Neuronal stem cell (in vitro differentiated cells): ENCODE data around the gene ACTBL2.
A peak's percentile ranks its signal among the peaks of the same experiment; 100 is the strongest.

ENCODE experiments used
- DNase-seq: peaks from one replicate; pipeline ENCODE4 v3.0.0-alpha.2; 2013; ENCODE audit warnings: low spot score
- H2AFZ ChIP-seq: one replicate; pipeline ENCODE4 v1.6.1; 2013; ENCODE audit warnings: mild to moderate bottlenecking, low read length, inconsistent platforms
- H2AK5ac ChIP-seq: 2 replicates; pipeline ENCODE4 v1.6.1; 2013; ENCODE audit warnings: low read depth, mild to moderate bottlenecking, inconsistent platforms, low read length, moderate library complexity, mixed read lengths
- H2BK120ac ChIP-seq: 2 replicates; pipeline ENCODE4 v1.6.1; 2013; ENCODE audit warnings: low read depth, mild to moderate bottlenecking, inconsistent platforms, low read length, moderate library complexity, mixed read lengths
- H2BK12ac ChIP-seq: one replicate; pipeline ENCODE4 v1.6.1; 2013; ENCODE audit warnings: low read length, inconsistent platforms
- H2BK15ac ChIP-seq: 2 replicates; pipeline ENCODE4 v1.6.1; 2013; ENCODE audit warnings: mild to moderate bottlenecking, low read length, inconsistent platforms, mixed read lengths
- H2BK5ac ChIP-seq: one replicate; pipeline ENCODE4 v1.6.1; 2013; ENCODE audit warnings: inconsistent platforms, mild to moderate bottlenecking, low read length, moderate library complexity
- H3K14ac ChIP-seq: one replicate; pipeline ENCODE4 v1.6.1; 2013; ENCODE audit warnings: low read length, inconsistent platforms
- H3K18ac ChIP-seq: 2 replicates; pipeline ENCODE4 v1.6.1; 2013; ENCODE audit warnings: low read length, inconsistent platforms
- H3K23ac ChIP-seq: 2 replicates; pipeline ENCODE4 v1.6.1; 2013; ENCODE audit warnings: low read depth, mild to moderate bottlenecking, mixed read lengths, low read length, inconsistent platforms; ENCODE audit not compliant: poor library complexity
- H3K27ac ChIP-seq: replicated peaks from 3 replicates; pipeline ENCODE4 v1.5.1; 2013; ENCODE audit warnings: low read length, inconsistent platforms
- H3K27me3 ChIP-seq, 3 experiments: 2 replicates each; pipeline ENCODE4 v1.6.1; 2013; ENCODE audit warnings: low read length in 3 of 3, mild to moderate bottlenecking in 2 of 3, inconsistent platforms in 1 of 3, low read depth in 1 of 3, mixed read lengths in 1 of 3, moderate library complexity in 1 of 3; ENCODE audit not compliant: control insufficient read depth in 3 of 3, insufficient read depth in 3 of 3
- H3K36me3 ChIP-seq, 2 donors: replicated peaks in 1 of 2; 2 replicates each; pipeline ENCODE4 v1.6.1; 2013; ENCODE audit warnings: low read length in 2 of 2; ENCODE audit not compliant: control insufficient read depth in 2 of 2, insufficient read depth in 2 of 2
- H3K4ac ChIP-seq: 2 replicates; pipeline ENCODE4 v1.6.1; 2013; ENCODE audit warnings: inconsistent platforms, mild to moderate bottlenecking, low read length, moderate library complexity
- H3K4me1 ChIP-seq, 2 donors: 1 replicate in 1 of 2; 2 replicates in 1 of 2; pipeline ENCODE4 v1.6.1; 2013; ENCODE audit warnings: low read length in 2 of 2, low read depth in 1 of 2; ENCODE audit not compliant: control insufficient read depth in 2 of 2, insufficient read depth in 1 of 2
- H3K4me2 ChIP-seq: one replicate; pipeline ENCODE4 v1.6.1; 2013; ENCODE audit warnings: mild to moderate bottlenecking, low read length, inconsistent platforms; ENCODE audit not compliant: insufficient read depth, poor library complexity, severe bottlenecking
- H3K4me3 ChIP-seq, 2 donors: 2 replicates each; pipeline ENCODE4 v1.5.1; 2013; ENCODE audit warnings: low read length in 2 of 2, mild to moderate bottlenecking in 2 of 2, inconsistent platforms in 1 of 2, moderate library complexity in 1 of 2
- H3K79me1 ChIP-seq: one replicate; pipeline ENCODE4 v1.6.1; 2013; ENCODE audit warnings: low read depth, mild to moderate bottlenecking, inconsistent platforms, low read length, moderate library complexity
- H3K9ac ChIP-seq: one replicate; pipeline ENCODE4 v1.6.1; 2013; ENCODE audit warnings: mild to moderate bottlenecking, low read depth, low read length, inconsistent platforms; ENCODE audit not compliant: poor library complexity
- H3K9me3 ChIP-seq, 2 donors: replicated peaks in 1 of 2; 2 replicates each; pipeline versions ENCODE3 to v1.6.1; 2013; ENCODE audit warnings: low read length in 2 of 2, mild to moderate bottlenecking in 2 of 2, inconsistent platforms in 1 of 2, low read depth in 1 of 2, mixed read lengths in 1 of 2, moderate library complexity in 1 of 2; ENCODE audit not compliant: control insufficient read depth in 2 of 2, insufficient read depth in 1 of 2
- H4K8ac ChIP-seq: one replicate; pipeline ENCODE4 v1.6.1; 2013; ENCODE audit warnings: low read depth, mild to moderate bottlenecking, inconsistent platforms, low read length, moderate library complexity
- H4K91ac ChIP-seq: one replicate; pipeline ENCODE4 v1.6.1; 2013; ENCODE audit warnings: low read length, low read depth, mild to moderate bottlenecking, inconsistent platforms; ENCODE audit not compliant: poor library complexity
- WGBS, 2 donors: extraction: QIAGEN DNeasy Blood & Tissue Kit; methylation state at CpG; one replicate each; pipeline ENCODE4 v1.1.7; 2013; ENCODE audit warnings: missing lambda C conversion rate in 2 of 2, mixed read lengths in 1 of 2; ENCODE audit not compliant: insufficient read length in 2 of 2, insufficient replicate concordance in 1 of 2; ENCODE audit errors: extremely low coverage in 2 of 2; 5-methylcytosine and 5-hydroxymethylcytosine counted together

Gene ACTBL2

GRCh38 chr5:57453728-57454127 lies 28.9 kb downstream of the ACTBL2 start:
- Histone ChIP-seq H2BK120ac (no peak overlapping the region), H2AK5ac (no peak overlapping the region), H2BK5ac (no peak overlapping the region), H3K27ac (no peak overlapping the region), H3K4ac (no peak overlapping the region), H4K8ac (no peak overlapping the region), H2AFZ (no peak overlapping the region), H3K18ac (no peak overlapping the region), H2BK12ac (no peak overlapping the region), H2BK15ac (no peak overlapping the region), H3K4me1 (no peaks in the 10 kb centered on the region), H3K36me3 (no peaks in the 10 kb centered on the region), H3K23ac (no peak overlapping the region), H3K4me3 (no peak overlapping the region), H3K79me1 (no peaks in the 10 kb centered on the region), H4K91ac (no peak overlapping the region), H3K9ac (no peak overlapping the region), H3K4me2 (no peak overlapping the region), H3K9me3 (no peaks in the 10 kb centered on the region), H3K27me3 (peaks cover 0 to 4% (median 0%) of the 10 kb centered on the region in 3 experiments), H3K14ac (no peak overlapping the region)
- no CpG with 5 or more reads among the region's 4 CpGs for WGBS, 2 donors
- DNase-seq, result no peak

- Histone ChIP-seq H3K4ac (no peak overlapping the region), H3K27me3 (peaks cover 0 to 4% (median 0%) of the 10 kb centered on the region in 3 experiments), H2BK120ac (no peak overlapping the region), H4K8ac (no peak overlapping the region), H2AK5ac (no peak overlapping the region), H3K4me1 (no peaks in the 10 kb centered on the region), H2BK5ac (no peak overlapping the region), H3K36me3 (no peaks in the 10 kb centered on the region), H3K4me2 (no peak overlapping the region), H3K9me3 (no peaks in the 10 kb centered on the region), H3K23ac (no peak overlapping the region), H3K4me3 (no peak overlapping the region), H3K14ac (no peak overlapping the region), H3K27ac (no peak overlapping the region), H3K9ac (no peak overlapping the region), H2AFZ (no peak overlapping the region), H2BK12ac (no peak overlapping the region), H2BK15ac (no peak overlapping the region), H3K79me1 (no peaks in the 10 kb centered on the region), H4K91ac (no peak overlapping the region), H3K18ac (no peak overlapping the region)
- no peak for DNase-seq
Measured at GRCh38 chr5:57452885-57453284, 29.7 kb downstream of the ACTBL2 start.

- no peak overlapping the region for H2BK120ac ChIP-seq
- no peaks in the 10 kb centered on the region for H3K27me3 ChIP-seq
- no peak overlapping the region for H3K9ac ChIP-seq
- no peak overlapping the region for H3K18ac ChIP-seq
- H3K79me1 ChIP-seq, result no peaks in the 10 kb centered on the region
- no peak overlapping the region for H4K8ac ChIP-seq
- no peak overlapping the region for H2BK5ac ChIP-seq
- H2AK5ac ChIP-seq, result no peak overlapping the region
- no peak overlapping the region for H3K27ac ChIP-seq
- no peak overlapping the region for H2AFZ ChIP-seq
- H2BK15ac ChIP-seq, result no peak overlapping the region
- no CpG with 5 or more reads among the region's 4 CpGs for WGBS, 2 donors
- H3K4ac ChIP-seq, result no peak overlapping the region
- no peak overlapping the region for H3K14ac ChIP-seq
- H3K36me3 ChIP-seq, result no peaks in the 10 kb centered on the region
- no peak overlapping the region for H3K4me2 ChIP-seq
- no peaks in the 10 kb centered on the region for H3K9me3 ChIP-seq
- no peak overlapping the region for H3K4me3 ChIP-seq
- H3K4me1 ChIP-seq, result no peaks in the 10 kb centered on the region
- no peak overlapping the region for H2BK12ac ChIP-seq
- DNase-seq, result no peak
- no peak overlapping the region for H3K23ac ChIP-seq
- no peak overlapping the region for H4K91ac ChIP-seq
Measured at GRCh38 chr5:57450991-57451876, 31.4 kb downstream of the ACTBL2 start.

GRCh38 chr5:57448751-57449150 lies 33.9 kb downstream of the ACTBL2 start:
- WGBS, 2 donors, result no CpG with 5 or more reads among the region's 1 CpG
- peak; percentile 11 for DNase-seq
- Histone ChIP-seq H3K23ac (no peak overlapping the region), H4K91ac (no peak overlapping the region), H3K4ac (no peak overlapping the region), H2BK120ac (no peak overlapping the region), H2BK12ac (no peak overlapping the region), H3K27me3 (no peaks in the 10 kb centered on the region), H3K4me2 (no peak overlapping the region), H3K9me3 (no peaks in the 10 kb centered on the region), H2BK15ac (no peak overlapping the region), H3K79me1 (no peaks in the 10 kb centered on the region), H3K14ac (no peak overlapping the region), H2AK5ac (no peak overlapping the region), H4K8ac (no peak overlapping the region), H3K18ac (no peak overlapping the region), H3K9ac (no peak overlapping the region), H3K4me3 (no peak overlapping the region), H3K36me3 (no peaks in the 10 kb centered on the region), H2AFZ (peak overlapping the region; percentile 49), H3K4me1 (no peaks in the 10 kb centered on the region), H3K27ac (no peak overlapping the region), H2BK5ac (no peak overlapping the region)
